NK-92 (cell line): ENCODE results near the gene DSG3.

ENCODE experiments used
- DNase-seq: peaks from one replicate; lab custom pipeline; 2025; ENCODE audit not compliant: unreplicated experiment; lab: John Stamatoyannopoulos, UW

Gene DSG3

DNA sequence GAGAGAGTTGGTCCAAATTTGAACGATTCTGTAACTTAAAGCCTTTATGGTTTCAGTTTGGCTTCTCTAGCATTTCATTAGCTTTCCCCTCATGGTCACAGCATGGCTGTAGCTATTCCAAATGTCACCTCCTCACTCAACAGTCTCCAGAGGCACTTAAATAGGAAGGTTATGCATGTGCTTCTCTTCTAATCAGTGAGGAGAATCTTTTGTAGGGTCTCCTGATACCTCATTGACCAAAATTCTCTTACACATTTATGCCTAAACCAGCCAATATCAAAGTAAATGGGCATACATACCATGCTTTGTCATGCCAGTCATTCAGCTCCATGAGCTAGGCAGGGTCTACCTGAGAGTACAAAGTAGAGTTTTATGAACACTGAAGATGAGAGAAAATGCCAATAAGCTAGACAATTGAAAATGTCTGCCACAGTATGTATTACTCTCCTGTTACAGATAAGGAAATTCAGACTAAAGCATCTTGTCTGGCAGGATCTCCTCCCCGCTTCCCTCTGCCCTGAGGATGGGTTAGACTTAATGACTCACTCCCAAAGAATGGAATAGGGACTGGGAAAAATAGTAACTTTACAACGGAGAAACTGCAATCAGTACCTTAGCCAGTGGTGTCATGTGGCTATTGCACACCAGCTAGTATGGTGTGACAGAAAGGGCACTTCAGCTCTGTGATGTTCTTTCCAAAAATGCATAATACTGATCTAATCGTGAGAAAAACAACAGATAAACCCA, 65.8 kb downstream of the DSG3 start:
- DNase-seq: no peak

DNA sequence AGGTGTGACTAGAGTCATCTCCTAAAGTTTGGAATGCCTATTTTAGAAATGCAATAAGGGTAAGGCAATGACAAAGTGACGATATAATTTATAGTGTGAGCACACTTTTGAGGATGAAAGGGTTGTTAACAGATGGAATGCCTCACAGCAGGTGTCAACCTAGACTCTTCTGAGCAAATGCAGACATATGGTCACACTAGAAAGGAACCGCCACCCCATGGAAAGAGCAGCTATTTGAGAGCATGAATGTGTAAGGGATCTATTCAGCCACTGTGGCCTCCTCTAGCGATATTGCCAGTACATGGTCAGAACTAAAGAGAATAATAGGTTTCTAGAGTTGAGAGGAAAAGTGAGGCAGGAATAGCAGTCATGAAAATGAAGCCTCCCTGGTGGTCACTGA, 68.9 kb downstream of the DSG3 start:
- no peak for DNase-seq

DNA sequence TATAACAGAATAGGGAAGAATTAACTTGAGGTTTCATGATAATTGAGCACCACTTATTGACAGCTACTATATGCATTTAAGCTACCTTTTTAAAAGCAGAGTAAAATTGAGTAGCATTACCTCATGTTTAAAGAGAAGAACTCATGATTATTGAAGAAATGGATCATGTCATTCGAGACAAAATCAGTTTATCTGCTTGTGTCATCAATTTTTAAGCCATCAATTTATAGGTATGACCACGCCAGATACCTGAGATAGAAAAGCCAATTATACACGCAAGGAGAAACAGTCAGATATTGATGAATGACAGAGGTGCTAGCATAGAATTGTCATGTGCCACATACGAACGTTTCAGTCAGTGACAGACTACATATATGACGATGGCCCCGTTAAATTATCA, 78.8 kb downstream of the DSG3 start:
- no peak for DNase-seq
